ENCODE results near the gene KLK8.

KLK8 gene

GRCh38 chr19:51001515-51001914 lies at the start of gene KLK8:
KLK8 (minus strand) TSS chr19:51001604; CDS start chr19:51001167, 437 bp downstream.
- no peak for DNase-seq

- no peak for DNase-seq
Observed at GRCh38 chr19:51047031-51047335, 45.6 kb upstream of the KLK8 start.

- no peak for DNase-seq
Observed at GRCh38 chr19:51044327-51044726, 42.9 kb upstream of the KLK8 start.

- no peak for DNase-seq
Observed at GRCh38 chr19:51043497-51043896, 42.1 kb upstream of the KLK8 start.

- no peak for DNase-seq
Observed at GRCh38 chr19:51040151-51040550, 38.7 kb upstream of the KLK8 start.

- DNase-seq: no peak
Observed at GRCh38 chr19:51036519-51036918, 35.1 kb upstream of the KLK8 start.

- no peak for DNase-seq
Observed at GRCh38 chr19:51034704-51035103, 33.3 kb upstream of the KLK8 start, which contains the start of gene KLK12. KLK12 (minus strand) TSS chr19:51035002; CDS start chr19:51034621, 381 bp downstream.

GRCh38 chr19:51031880-51032225 lies 30.4 kb upstream of the KLK8 start:
- DNase-seq: no peak

GRCh38 chr19:51031220-51031879 lies 29.9 kb upstream of the KLK8 start:
- no peak for DNase-seq

GRCh38 chr19:51030631-51031030 lies 29.2 kb upstream of the KLK8 start:
- DNase-seq: no peak

GRCh38 chr19:51029718-51030117 lies 28.3 kb upstream of the KLK8 start:
- no peak for DNase-seq

GRCh38 chr19:51027873-51028272 lies 26.5 kb upstream of the KLK8 start:
- no peak for DNase-seq

- no peak for DNase-seq
Observed at GRCh38 chr19:51027126-51027806, 25.9 kb upstream of the KLK8 start.

- no peak for DNase-seq
Observed at GRCh38 chr19:51026554-51026831, 25.1 kb upstream of the KLK8 start, which contains the start of gene KLK11. KLK11 (minus strand) TSS chr19:51026616; CDS start chr19:51025631, 985 bp downstream.

- DNase-seq: no peak
Observed at GRCh38 chr19:51025809-51026553, 24.6 kb upstream of the KLK8 start.

- no peak for DNase-seq
Observed at GRCh38 chr19:51025401-51025800, 24.0 kb upstream of the KLK8 start.

GRCh38 chr19:51024924-51025323 lies 23.5 kb upstream of the KLK8 start:
- DNase-seq: no peak

- DNase-seq: no peak
Observed at GRCh38 chr19:51023946-51024345, 22.5 kb upstream of the KLK8 start.

GRCh38 chr19:51022526-51022925 lies 21.1 kb upstream of the KLK8 start:
- DNase-seq: no peak

GRCh38 chr19:51020988-51021651 lies 19.7 kb upstream of the KLK8 start:
- DNase-seq: peak in 1 of 2 donors; percentile 40

- DNase-seq: no peak
Observed at GRCh38 chr19:51019544-51019925, 18.1 kb upstream of the KLK8 start, which contains the start of gene KLK10. KLK10 (minus strand) TSS chr19:51019709; CDS start chr19:51019130, 579 bp downstream.

- no peak for DNase-seq
Observed at GRCh38 chr19:51018745-51019543, 17.5 kb upstream of the KLK8 start.

Measured in CD4-positive, alpha-beta T cell treated with Interferon alpha-2 for 1 hour (primary cell).